NOMO-1 treated with DMSO at 0.1 percent for 48 hours (cell line): ENCODE data around the gene STIM2.

Experiments
- DNase-seq: peaks from one replicate; lab custom pipeline; 2025; ENCODE audit not compliant: unreplicated experiment; lab: John Stamatoyannopoulos, UW

The STIM2 gene

DNA sequence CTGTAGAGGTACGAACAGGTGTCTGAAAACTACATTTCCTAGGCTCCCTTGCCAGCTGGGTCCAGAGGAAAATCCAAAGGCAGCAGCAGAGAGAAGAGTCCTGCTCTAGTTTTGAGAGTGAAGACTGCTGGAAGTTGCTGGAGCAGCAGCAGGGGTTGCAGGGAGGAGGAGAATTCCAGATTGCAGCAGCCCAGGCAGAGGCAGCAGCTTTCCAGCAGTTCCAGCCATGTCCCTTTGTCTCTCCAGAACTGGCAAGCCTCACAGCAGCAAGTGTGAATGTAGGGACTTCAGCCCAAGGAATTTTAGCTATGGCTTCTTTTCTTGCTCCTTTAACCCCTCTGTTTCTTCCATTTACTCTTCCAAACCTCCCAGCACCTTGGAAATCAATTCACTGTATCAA lies 24.1 kb upstream of the STIM2 start:
- DNase-seq = no peak

DNA sequence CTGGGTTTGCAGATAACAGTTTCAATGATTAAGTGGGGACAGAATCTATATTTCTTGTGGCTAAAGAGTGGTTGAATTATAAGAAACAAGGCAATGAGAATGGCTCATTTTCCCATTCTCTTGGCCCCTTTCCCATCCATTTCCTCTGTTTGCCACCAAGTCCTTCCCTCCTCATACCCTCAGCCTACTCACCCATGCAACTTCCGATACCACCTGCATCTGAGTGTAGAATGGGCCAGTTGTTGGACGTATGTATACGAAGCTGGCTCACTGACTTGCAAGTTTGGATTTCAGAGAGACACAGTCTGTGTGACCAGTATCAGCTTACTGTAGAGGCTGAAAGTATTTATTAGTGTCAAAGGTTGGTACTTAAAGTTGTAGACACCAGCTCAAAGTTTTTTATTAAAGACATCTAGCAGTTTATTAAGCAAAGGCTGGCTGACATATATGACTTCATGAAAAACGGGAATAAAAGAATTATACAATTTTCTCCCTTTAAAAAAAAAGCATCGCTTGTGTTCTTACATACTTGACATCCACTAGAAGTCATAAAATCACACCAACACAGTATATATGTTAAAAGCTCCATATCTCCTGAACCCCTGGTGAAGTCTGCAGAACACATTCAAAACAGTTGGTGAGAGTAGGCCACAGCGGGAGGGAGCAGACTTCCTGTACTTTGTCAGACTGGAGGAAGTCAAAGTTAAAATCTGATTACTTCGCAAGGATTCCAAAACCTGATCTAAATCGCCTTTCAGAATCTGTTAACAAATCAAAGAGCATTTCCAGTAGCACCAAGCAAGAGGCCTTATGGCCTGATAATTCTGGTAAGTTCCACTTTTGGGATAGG lies 22.4 kb upstream of the STIM2 start:
- DNase-seq = peak; percentile 14

DNA sequence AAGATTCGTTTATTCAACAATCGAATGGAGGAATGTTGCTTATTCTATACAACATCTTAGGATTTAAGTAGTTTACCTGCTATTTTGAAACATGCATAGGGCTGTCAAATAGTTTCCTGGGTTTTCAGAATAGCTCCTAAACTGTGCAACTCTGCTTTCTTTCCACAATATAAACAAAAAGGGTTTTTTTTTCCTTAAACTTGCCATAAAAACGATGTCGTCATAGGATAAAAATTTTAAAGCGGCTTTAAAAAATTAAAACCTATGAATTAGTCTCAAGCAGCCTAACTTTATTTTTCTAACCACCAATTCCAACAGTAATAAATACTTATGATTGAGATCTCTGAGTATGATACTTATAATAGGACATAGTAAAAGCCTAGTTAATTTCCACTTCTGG lies 21.6 kb upstream of the STIM2 start:
- no peak for DNase-seq

DNA sequence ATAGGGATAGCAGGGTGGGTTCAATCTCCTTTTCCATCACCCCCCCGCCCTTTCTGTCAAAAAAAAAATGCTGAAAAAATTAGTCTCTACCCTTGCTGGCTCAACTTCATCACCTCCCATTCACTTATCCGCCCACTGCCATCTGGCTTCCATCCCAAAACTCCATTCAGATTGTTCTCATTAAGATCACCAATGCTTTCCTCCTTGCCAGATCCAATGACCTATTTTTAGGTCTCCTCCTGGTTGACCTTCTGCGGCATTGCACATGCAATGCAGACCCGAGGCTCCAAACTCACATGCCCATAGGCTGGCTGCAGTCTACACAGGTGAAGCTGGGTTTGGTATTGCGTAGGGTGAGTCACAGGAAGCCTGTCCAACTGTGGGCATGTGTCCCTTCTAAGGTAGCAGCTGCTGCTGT lies 21.1 kb upstream of the STIM2 start:
- DNase-seq = no peak

DNA sequence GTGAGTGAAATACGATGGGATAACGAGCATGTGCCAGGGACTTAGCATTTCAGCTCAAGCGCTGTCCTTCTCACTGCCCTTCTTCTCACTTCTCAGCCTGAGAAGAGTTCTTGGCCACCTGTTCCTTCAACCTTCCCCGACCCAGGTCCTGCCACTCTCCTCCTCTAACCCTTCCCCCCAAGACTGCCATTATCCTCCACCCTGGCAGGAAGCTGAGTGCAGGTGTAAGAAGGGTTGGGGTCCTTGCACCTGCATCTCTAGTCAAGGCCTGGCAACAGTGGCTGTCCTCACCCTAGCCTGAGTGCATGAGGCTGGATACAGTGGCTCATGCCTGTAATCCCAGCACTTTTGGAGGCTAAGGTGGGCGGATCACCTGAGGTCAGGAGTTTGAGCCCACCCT lies 19.9 kb upstream of the STIM2 start:
- DNase-seq = no peak

DNA sequence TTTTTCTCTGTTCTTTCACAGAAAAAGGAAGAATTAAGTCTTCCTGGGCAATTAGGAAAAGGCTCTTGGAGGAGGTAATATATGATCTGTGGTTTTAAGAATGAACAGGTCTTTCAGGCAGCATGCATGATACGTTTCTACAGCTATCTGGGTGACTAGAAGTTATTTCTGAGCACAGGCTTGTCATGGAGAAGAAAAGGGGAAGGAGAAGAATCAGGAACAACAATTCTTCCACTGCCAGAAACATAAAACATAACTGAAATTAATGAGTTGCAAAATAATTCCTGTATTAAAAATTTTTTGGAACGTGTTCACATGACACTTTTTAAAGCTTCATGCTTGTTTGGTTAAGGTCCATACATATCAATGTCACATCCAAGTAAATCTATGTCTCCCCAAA lies 17.7 kb upstream of the STIM2 start:
- peak; percentile 63 for DNase-seq

DNA sequence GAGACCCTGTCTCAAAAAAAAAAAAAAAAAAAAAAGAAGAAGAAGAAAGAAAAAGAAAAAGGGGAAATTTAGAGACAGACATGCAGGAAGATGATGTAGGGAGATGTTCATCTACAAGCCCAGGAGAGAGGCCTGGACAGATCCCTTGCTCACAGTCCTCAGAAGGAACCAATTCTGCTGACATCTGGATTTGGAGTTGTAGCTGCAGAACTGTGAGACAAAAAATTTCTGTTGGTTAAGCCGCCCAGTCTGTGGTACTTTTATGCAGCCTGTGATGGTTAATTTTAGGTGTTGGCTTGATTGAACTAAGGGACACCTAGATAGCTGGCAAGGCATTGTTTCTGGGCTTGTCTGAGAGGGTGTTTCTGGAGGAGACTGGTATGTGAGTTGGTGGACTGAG lies 10.1 kb upstream of the STIM2 start:
- DNase-seq = no peak

DNA sequence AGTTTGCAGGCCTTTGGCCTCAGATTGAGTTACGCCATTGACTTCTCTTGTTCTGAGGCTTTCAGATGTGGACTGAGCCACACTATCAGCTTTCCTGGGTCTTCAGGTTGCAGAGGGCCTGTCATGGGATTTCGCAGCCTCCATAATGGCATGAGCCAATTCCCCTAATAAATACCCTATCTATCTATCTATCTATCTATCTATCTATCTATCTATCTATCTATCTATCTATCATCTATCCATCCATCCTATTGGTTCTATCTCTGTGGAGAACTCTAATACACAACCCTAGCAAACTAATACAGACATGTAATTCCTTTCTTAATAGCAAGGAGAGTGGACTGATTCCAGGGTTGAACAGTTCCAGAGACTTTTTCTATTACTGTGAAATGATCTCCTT lies 9.5 kb upstream of the STIM2 start:
- no peak for DNase-seq

DNA sequence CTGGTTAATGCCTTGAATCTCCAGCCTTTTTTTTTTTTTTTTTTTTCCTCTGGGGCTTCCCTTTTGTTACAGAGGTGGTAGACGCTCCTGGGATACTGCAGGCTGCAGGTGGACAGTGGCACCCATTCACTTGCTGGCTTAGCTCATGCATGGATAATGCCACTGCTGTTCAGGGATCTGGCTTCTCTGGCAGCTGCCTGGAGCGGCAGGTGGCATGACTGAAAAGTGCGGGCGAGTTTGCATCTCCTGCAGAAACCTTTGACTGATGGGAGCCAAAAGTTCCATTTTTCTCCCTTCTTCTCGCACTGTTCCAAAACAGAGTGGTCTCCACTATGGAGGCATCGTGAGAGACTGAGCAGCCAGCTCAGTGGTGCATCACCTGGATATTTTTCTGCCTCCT lies 5.9 kb upstream of the STIM2 start:
- no peak for DNase-seq

DNA sequence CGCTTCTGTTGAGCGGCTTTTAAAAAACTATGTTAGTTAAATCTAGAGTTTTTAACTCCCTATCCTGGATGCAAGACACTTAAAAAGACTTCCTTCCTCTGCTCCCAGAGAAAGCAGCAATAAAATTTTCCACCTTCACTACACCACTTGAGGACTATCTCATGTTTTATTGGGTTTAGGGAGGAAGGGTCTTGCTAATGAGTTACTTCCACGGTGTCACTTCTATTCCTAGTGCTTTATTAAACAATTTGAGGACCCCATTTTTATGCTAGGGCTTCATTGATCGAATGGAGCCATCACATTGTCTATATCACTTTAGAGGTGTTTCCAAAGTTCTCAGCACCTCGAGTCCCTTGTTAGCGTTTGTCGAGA lies 3.7 kb upstream of the STIM2 start:
- DNase-seq = no peak

DNA sequence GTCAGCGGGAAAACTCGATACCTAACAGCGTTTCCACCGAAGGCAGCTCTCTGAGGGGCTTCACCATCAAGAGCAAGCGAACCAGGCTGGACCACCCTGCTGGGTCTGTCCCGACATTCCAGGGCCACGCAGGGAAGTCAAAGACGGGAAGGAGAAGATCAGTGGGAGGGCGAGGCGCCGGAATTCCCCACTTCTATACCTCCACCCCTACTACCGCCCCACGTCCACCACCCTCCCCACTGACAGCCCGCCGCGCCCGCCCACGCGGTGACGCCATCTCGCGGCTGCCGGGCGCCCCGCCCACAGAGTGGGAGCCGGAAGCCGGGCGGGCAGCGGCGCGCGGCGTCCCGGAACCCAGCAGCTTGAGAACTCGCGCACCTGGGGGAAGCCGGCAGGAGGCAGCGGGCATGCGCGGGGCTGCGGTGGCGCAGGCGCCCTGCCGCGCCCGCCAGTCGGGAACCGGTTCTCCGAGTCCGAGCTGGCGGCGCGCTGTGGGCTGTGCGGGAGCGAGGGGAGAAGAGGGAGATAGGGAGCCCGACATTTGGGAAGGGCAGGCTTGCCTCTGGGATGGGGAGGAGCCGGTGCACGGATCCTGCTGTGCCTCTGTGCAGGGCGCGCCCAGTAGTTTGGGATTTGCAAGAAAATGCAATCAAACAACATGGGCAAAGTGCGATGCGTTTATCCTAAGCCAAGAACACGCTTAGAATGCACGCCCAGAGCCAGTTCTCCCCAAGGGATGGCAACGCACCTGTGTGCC lies 3.2 kb upstream of the STIM2 start:
- DNase-seq = peak; percentile 82

DNA sequence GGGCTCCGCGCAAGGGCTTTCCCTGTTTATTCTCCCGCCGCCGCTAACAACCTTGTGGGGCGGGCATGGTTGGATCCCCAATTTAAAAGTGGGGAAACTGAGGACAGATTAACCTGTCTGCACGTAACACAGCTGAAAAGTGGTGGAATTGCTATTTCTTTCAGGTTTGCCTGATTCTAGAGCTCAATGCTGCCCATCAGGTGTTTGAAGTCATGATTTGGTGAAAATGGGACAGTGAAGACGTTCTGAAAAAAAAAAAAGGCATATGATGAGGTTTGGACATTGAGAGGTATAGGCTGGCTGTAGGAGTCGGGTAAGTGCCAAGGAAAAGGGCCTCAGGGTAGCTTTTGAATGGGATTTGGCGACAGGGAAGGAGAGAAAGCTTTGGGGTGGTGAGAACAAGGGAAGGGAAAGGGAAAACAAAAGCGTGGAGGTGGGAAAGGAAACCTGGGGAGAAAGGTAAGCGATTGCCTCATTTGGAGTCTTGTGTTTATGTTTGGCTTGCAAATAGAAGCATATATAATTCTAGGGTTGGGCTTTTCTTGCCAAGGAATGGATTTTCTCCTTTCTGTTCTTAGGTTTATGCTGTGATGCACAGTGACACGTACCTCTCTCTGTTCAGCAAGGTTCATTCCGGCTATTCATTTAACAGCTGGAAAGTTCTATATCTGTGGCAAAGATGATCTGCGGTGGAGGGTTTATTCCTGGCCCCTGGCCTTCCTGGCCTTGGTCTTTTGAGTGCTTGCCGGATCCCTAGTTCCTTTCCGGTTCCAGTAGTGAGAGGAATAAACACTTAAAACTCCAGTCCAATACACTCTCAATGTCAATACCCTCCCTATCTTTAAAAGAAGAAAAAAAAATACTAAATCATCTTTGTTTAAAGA lies 2.4 kb upstream of the STIM2 start:
- no peak for DNase-seq

DNA sequence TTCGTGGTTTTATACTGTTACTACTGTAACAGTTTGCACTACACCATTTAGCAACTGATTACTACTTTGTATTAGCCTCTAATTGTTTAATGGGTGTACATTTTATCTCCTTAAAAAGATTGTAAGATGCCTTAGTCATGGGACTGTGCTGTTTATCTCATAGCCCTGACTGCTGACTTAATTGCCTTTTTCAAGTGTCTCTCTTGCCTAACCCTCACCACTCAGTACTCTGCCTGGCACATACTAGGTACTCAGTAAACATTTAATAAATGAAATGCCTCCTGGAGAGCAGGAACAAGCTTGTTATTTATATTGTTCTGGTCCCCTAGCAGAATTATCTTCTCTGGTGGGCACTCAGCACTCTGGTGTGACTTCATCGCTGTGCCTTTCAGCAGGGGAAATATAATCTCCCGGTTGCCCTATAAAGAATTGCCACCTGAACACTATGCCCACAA lies 1.7 kb upstream of the STIM2 start:
- DNase-seq = peak; percentile 30

DNA sequence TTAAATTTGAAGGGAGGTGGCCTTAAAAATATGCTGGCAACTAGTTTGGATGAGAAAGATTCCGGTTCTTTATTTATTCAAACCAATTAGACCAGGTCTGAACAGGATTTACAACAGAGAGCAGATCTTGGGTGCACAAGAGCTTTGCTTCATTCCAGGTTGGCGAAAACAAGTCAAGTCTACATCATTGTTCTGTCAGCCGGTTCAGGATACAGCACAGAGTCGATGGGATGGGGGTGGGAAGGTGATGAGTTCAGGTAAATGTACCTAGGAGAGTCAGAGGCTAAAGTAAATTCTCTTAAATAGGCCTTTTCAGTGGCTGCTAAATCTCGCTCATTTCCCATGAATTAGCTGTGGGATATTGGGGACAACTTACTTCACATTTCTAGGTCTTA lies 882 bp upstream of the STIM2 start:
- DNase-seq = no peak

DNA sequence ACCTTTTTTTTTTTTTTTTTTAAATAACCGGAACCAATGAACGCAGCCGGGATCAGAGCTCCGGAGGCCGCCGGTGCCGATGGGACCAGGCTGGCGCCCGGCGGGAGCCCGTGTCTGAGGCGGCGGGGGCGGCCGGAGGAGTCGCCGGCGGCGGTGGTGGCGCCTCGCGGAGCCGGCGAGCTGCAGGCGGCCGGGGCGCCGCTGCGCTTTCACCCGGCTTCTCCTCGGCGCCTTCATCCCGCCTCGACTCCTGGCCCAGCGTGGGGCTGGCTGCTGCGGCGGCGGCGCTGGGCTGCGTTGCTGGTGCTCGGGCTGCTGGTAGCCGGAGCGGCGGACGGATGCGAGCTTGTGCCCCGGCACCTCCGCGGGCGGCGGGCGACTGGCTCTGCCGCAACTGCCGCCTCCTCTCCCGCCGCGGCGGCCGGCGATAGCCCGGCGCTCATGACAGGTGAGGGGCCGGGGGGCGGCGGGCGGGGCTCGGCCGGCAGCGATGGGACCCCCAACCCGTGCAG lies 337 bp downstream of the STIM2 start:
- DNase-seq = peak; percentile 32

DNA sequence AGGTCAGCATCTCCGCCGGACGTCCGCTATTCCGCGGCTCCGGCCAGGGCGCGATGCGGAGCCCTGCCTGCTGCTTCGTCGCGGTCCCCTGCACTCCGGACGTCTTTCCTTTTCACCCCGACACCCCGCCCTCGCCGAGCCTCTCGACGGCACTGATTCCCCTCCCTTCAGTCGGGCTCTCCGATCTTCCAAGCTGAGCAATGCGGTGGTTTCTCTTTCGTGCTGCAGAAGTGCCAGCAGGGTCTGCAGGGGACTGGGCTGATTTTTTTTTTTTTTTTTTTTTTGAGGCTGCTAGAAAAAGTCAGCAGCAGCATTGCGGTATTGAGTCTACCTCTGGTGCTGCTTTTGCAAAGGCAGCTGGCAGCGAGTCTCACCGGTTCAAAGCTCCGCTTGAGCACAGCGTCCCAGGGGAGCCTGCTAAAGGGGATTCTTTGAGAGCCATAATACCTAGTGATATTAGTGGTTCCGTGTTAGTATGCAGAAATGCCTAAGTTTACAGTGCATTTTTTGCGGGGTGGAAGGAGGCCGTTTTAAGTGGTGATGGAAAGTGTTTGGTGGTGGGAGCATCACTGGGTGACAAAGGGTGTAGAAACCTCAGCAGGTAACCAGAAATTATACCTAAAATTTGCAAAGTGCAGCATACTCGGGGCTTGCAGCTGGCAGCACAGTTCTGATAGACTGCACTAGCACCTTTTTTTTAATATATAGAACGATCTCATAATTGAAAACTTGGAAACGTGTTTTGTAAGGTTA lies 969 bp downstream of the STIM2 start:
- peak; percentile 68 for DNase-seq

DNA sequence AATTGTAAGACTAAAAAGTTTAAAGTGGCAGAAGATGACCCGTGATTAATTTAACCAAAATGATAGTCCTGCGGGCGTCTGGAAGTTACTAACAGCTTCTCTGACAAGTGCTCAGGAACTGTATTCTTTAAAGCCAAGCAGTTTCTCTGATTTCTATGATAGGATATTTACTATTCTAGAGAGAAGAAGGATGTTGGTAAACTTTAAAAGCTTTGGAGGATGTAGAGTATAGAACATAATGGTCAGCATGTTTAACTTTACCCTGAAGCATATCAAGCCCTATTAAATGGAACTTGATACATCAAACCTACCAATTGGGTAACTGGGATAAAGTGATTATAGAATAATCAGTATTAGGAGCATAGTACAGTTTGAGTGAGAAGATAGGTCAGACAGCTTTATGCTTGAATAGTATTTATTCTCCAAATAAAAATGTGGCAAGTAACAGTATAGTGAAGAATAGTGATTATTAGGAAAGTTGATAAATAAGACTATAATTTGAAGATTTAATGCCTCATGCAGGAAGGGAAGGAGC lies 1.8 kb downstream of the STIM2 start:
- no peak for DNase-seq

DNA sequence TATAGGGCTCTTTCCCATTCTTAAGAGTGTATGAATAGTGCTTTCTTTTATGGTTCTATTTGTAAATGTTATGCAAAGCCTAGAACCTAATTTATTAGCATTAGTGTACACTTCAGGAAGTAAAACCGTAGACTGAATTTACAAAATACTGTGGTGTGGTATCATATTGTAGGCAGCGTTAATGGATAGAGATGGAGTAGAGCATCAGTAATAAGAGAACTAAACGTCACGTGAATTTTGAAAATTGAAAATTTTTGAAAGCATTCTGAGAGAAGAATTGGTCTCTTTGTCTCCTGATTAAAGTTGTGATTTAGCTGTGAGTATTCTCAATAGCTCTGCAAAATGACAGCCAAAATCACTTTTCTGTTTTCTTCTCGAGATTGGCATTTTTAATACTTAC lies 2.9 kb downstream of the STIM2 start:
- no peak for DNase-seq

DNA sequence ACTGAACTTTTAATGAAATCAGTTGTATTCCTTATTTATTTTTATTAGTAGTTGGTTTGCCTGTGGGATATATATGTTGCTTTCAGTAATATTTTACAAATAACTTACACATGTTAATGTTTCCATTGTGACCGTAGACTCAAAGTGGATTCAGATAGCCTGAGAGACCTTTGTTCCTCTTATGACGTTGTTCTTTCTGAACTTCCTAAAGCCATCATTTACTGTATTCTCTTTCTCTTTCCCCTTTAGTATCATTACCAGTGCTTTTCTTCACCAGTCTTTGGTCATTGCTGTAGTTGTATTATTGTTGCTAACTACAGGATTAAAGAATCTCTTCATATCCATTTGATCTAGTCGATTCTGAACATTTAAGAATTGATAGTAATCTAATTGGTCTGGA lies 4.3 kb downstream of the STIM2 start:
- peak; percentile 63 for DNase-seq

DNA sequence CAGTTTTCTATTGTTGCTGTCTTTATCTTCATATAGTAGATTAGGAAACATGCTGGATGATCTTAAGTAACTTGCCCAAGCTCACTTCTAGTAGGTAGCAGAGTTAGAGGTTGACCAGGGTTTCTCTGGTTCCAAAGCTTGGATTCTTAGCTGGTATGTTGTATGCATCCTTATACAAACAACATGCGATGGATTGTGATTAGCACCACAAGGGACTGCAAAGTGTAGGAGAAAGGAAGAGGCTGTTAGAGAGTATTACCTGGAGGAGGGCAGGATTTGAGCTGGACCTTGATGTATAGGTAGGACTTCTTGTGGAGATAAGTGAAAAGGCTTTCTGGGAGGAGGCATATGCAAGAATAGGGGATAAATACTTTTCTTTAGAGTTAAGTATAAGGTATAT lies 5.6 kb downstream of the STIM2 start:
- no peak for DNase-seq
